AG04450 (cell line): Measurements from ENCODE around the gene TBCCD1. TPM values are rescaled to one million over a fixed set of nuclear protein-coding genes. Genes with fewer than 3 reads are reported as not detected.

Experiments used
- CTCF ChIA-PET: fragments of 300-600, 350-600 bp; formaldehyde crosslinking; extraction: SDS; loops from one replicate; lab custom pipeline; 2022; ENCODE audit warnings: antibody characterized with exemption, inconsistent platforms; lab: Charles Lee
- POLR2A ChIA-PET: fragments of 350-600 bp; formaldehyde crosslinking; extraction: SDS; loops from one replicate; lab custom pipeline; 2021; ENCODE audit warnings: antibody characterized with exemption, inconsistent platforms; lab: Yijun Ruan, JAX
- DNase-seq: peaks from one replicate; pipeline ENCODE4 v3.0.0-alpha.2; 2011; ENCODE audit warnings: low read depth, low spot score
- H3K27ac ChIP-seq: one replicate; pipeline ENCODE4 v1.5.1; 2012; ENCODE audit warnings: low read depth, low read length, control low read depth
- H3K27me3 ChIP-seq: one replicate; pipeline ENCODE4 v1.6.0; 2012; ENCODE audit warnings: low read length; ENCODE audit not compliant: control insufficient read depth, insufficient read depth
- H3K4me3 ChIP-seq: 2 replicates; pipeline ENCODE4 v1.5.1; 2011; ENCODE audit warnings: mild to moderate bottlenecking, low read depth, low read length, control low read depth
- H3K9me3 ChIP-seq: 2 replicates; pipeline ENCODE4 v1.5.1; 2012; ENCODE audit warnings: low read length; ENCODE audit not compliant: control insufficient read depth, insufficient read depth
- polyA plus RNA-seq: library from polyadenylated mRNA; depleted of rRNA; stranded (reverse); fragments of >200 nt; gene quantifications from 2 replicates; pipeline ENCODE4 v1.2.3, GENCODE V29; 2011
- TF ChIP-seq, protein P1 (sequence below): IDR thresholded peaks from 2 replicates; pipeline ENCODE4 v1.5.1; 2011; ENCODE audit warnings: low read depth, low read length, control low read depth, inconsistent platforms

Gene TBCCD1
- polyA plus RNA-seq, 1 experiment = 13.1 TPM

DNA sequence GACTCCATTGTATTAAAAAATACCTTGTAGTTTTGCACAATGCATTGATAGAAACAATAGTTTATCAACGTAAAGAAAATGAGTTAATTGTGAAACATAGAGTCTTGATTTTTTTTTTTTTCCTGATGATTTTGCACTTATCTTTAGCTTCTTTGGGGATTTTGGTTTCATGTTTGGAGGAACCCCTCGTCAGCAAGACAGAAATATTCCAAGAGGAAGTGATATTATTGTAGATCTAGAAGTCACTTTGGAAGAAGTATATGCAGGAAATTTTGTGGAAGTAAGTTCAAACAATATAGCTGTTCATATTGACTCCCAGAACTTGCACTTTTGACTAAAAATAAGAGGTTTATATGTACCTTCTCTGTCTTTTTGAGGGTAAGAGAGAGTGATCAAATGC is 10.4 kb upstream of the TBCCD1 start:
- Histone ChIP-seq H3K4me3 (no peak overlapping the region), H3K9me3 (no peaks in the 10 kb centered on the region), H3K27ac (no peak overlapping the region), H3K27me3 (no peaks in the 10 kb centered on the region)
- POLR2A ChIA-PET = no interaction called here
- DNase-seq = no peak
- TF ChIP-seq, protein P1, sequence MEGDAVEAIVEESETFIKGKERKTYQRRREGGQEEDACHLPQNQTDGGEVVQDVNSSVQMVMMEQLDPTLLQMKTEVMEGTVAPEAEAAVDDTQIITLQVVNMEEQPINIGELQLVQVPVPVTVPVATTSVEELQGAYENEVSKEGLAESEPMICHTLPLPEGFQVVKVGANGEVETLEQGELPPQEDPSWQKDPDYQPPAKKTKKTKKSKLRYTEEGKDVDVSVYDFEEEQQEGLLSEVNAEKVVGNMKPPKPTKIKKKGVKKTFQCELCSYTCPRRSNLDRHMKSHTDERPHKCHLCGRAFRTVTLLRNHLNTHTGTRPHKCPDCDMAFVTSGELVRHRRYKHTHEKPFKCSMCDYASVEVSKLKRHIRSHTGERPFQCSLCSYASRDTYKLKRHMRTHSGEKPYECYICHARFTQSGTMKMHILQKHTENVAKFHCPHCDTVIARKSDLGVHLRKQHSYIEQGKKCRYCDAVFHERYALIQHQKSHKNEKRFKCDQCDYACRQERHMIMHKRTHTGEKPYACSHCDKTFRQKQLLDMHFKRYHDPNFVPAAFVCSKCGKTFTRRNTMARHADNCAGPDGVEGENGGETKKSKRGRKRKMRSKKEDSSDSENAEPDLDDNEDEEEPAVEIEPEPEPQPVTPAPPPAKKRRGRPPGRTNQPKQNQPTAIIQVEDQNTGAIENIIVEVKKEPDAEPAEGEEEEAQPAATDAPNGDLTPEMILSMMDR = no peak
- CTCF ChIA-PET = interaction anchor here (1.3 to 1.6 kb wide), 3 partner anchors 37 to 39 kb away, joined by 4 to 5 read pairs (median 4); no protein-coding TSS in a partner anchor

DNA sequence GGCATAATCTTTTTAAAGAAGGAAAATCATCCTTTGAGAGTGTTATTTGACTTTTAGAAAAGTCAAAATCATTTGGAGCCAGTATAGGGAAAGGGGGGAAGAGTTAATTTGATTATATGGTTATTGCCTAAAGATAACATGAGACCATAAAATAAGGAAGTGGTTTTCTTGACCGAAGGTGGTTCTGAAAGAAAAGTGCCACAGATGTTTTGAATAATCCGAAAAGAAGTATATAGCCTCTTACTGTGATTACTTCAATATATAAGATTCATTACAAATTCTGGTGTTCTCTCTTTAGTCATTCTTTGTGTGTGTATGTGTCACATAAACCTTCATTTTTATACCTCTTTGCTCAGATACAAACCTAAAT is 4.5 kb upstream of the TBCCD1 start:
- Histone ChIP-seq H3K27me3 (no peaks in the 10 kb centered on the region), H3K4me3 (peak overlapping the region; percentile 74), H3K27ac (no peak overlapping the region), H3K9me3 (no peaks in the 10 kb centered on the region; the same call in 1 of the 2 replicates)
- TF ChIP-seq, protein P1 = no peak
- no peak for DNase-seq
- ChIA-PET POLR2A (no interaction called here), CTCF (interaction anchor here (2.0 to 10.3 kb wide), 2 partner anchors 31 to 44 kb away, joined by 8 to 78 read pairs; no protein-coding TSS in a partner anchor)

DNA sequence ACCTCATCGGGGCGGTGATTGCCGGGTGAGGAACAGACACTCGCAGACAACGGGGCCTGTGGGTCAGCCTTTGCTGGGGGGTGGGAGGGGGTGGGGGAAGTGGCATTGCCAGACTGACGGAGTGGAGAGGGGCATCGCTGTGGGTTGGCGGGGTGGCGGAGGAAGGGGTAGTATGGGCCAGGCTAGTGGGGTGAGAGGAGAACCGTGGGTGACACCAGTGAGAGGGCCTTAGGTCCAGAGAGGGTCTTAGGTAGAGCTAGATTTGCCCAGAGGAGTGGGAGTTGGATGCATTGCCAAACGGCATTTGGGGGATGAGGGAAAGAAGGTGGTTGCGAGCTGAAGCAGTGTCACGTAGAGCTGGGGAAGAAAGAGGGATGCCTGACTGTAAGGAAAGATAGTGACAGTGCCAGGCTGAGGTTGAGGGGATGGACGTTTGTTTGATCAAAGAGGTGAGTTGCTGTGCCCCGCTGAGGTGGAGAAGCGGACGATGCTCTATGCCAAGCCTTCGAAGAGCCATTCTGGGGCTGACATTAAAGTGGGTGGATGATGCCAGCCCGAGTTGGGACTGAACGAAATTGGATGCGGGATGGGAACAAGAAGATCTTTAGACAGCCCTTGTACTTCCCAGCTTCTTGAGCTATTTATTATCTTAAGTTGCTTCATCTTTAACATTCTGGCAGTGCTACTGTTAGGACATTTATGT is 4.0 kb upstream of the TBCCD1 start:
- H3K9me3 ChIP-seq = no peaks in the 10 kb centered on the region; the same call in 1 of the 2 replicates
- POLR2A ChIA-PET = interaction anchor here (0.8 to 2.2 kb wide), 5 partner anchors 8 to 568 kb away, joined by 3 to 27 read pairs (median 3); partner anchors contain the start of genes EIF4A2 and RPL39L
- no peak for DNase-seq
- peak overlapping the region; percentile 74 for H3K4me3 ChIP-seq
- peak overlapping the region; percentile 52 for H3K27ac ChIP-seq
- TF ChIP-seq, protein P1 = no peak
- CTCF ChIA-PET = interaction anchor here (1.1 to 10.3 kb wide), 4 partner anchors 31 to 594 kb away, joined by 5 to 78 read pairs (median 8); no protein-coding TSS in a partner anchor
- no peaks in the 10 kb centered on the region for H3K27me3 ChIP-seq

DNA sequence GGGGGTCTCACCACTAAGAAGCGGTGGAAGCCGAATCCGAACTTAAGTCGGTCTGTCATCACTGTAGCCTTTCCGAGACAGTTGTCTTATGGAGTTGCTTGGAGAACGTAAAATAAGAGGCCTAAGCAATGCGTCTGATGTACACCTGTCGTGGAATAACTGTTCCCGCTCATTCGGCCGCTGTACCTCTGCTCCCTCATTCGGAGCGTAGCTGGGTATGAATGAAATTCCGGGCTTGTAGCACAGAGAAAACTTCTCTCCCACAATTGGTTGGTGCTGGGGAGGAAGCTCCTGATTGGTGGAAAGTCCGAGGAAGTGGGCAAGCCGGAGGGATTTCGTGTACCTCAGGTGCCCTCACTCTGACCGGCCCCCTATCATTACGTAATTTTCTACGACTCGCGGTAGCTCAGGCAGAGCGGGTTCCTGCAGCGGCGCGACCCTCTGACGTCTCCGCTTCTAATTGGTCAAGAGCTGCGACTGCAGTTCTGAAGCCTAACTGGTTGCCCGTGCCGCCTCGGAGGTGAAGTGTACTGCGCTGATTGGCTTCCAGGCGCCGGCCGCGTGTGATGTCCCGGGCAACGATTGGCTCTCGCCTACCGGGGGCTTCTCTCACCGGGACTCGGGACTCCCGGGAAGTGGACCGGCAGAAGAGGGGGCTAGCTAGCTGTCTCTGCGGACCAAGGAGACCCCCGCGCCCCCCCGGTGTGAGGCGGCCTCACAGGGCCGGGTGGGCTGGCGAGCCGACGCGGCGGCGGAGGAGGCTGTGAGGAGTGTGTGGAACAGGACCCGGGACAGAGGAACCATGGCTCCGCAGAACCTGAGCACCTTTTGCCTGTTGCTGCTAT is 3.2 kb upstream of the TBCCD1 start, which contains the start of gene DNAJB11:
Gene DNAJB11, plus strand, starts transcription at position 625 of the 845 bp plus-strand sequence. Its CDS starts 178 bp downstream, at position 803.
- POLR2A ChIA-PET = interaction anchor here (0.5 to 2.2 kb wide), 10 partner anchors 9 to 985 kb away, joined by 3 to 27 read pairs (median 3); partner anchors contain the start of genes EIF4A2 and RPL39L
- TF ChIP-seq, protein P1 = no peak
- Histone ChIP-seq H3K27me3 (no peaks in the 10 kb centered on the region), H3K9me3 (no peaks in the 10 kb centered on the region; the same call in 1 of the 2 replicates), H3K27ac (peak within 1 kb of the TSS; percentile 52), H3K4me3 (peak within 1 kb of the TSS; percentile 76)
- DNase-seq = peak; percentile 99
- CTCF ChIA-PET = interaction anchor here (0.7 to 10.3 kb wide), 6 partner anchors 30 to 627 kb away, joined by 3 to 78 read pairs (median 7); no protein-coding TSS in a partner anchor
